GM10248 (cell line): Measurements from ENCODE around the gene PLK5.

ENCODE experiments used
- CTCF ChIA-PET: fragments of 300-600 bp; sonication (Branson Sonifier 250); formaldehyde crosslinking; extraction: SDS; loops from one replicate; lab custom pipeline; 2021; ENCODE audit warnings: antibody characterized with exemption; lab: Yijun Ruan, JAX
- POLR2A ChIA-PET: fragments of 350-650 bp; sonication (Branson Sonifier 250); formaldehyde crosslinking; extraction: SDS; loops from one replicate; lab custom pipeline; 2020; ENCODE audit warnings: antibody characterized with exemption; lab: Yijun Ruan, JAX
- DNase-seq: peaks from one replicate; pipeline ENCODE4 v3.0.0; 2012; ENCODE audit errors: extremely low spot score
- CTCF ChIP-seq: IDR thresholded peaks from 2 replicates; pipeline ENCODE4 v1.5.1; 2012; ENCODE audit warnings: mild to moderate bottlenecking, low read depth; ENCODE audit errors: extremely low read depth, missing control alignments, control extremely low read depth

The PLK5 gene

GRCh38 chr19:1501200-1501595, 22.7 kb upstream of the PLK5 start:
- no peak for DNase-seq
- ChIA-PET CTCF (interaction anchor here (0.8 kb wide), 1 partner anchor 11 kb away, joined by 3 read pairs; no protein-coding TSS in a partner anchor), POLR2A (no interaction called here)
- TF ChIP-seq CTCF = no peak

GRCh38 chr19:1502433-1503088, 21.3 kb upstream of the PLK5 start:
- DNase-seq = no peak
- no peak for TF ChIP-seq CTCF
- CTCF ChIA-PET = interaction anchor here (0.9 kb wide), 2 partner anchors 10 to 12 kb away, joined by 3 read pairs; no protein-coding TSS in a partner anchor
- POLR2A ChIA-PET = no interaction called here

GRCh38 chr19:1503089-1503924, 20.6 kb upstream of the PLK5 start:
- POLR2A ChIA-PET = no interaction called here
- TF ChIP-seq CTCF = peak; percentile 71
- CTCF ChIA-PET = interaction anchor here (0.8 to 1.1 kb wide), 4 partner anchors 11 to 43 kb away, joined by 3 to 4 read pairs (median 3); partner anchors contain the start of gene REEP6
- DNase-seq = peak; percentile 80

GRCh38 chr19:1503925-1504773, 19.7 kb upstream of the PLK5 start:
- CTCF ChIA-PET = interaction anchor here (0.7 to 1.1 kb wide), 3 partner anchors 13 to 195 kb away, joined by 3 to 4 read pairs (median 3); partner anchors contain the start of gene REEP6
- DNase-seq = no peak
- TF ChIP-seq CTCF = no peak
- POLR2A ChIA-PET = no interaction called here

GRCh38 chr19:1505012-1505411, 18.9 kb upstream of the PLK5 start:
- POLR2A ChIA-PET = no interaction called here
- no peak for DNase-seq
- CTCF ChIA-PET = interaction anchor here (0.7 kb wide), 1 partner anchor 195 kb away, joined by 3 read pairs; no protein-coding TSS in a partner anchor
- TF ChIP-seq CTCF = no peak
